IMR-90 (cell line): Measurements from ENCODE around the gene MAOB. TPM values are rescaled to one million over a fixed set of nuclear protein-coding genes. Genes with fewer than 3 reads are reported as not detected.

Source experiments
- ATAC-seq: fragments of 200-7000 bp; cut with Tn5 transposase; 2 replicates; pipeline ENCODE4 v1.9.1; 2020; ENCODE audit warnings: low read depth, mild to moderate bottlenecking, moderate library complexity
- BruUV-seq: library from RNA; stranded (reverse); fragments of 400-500 nt; replicated peaks from 2 replicates; lab custom pipeline; 2021; lab: Mats Ljungman, UMichigan
- CTCF ChIA-PET: fragments of 300-600 bp; formaldehyde crosslinking; extraction: SDS; loops from one replicate; lab custom pipeline; 2021; ENCODE audit warnings: antibody characterized with exemption; lab: Yijun Ruan, JAX
- POLR2A ChIA-PET: fragments of 300-600 bp; sonication (Branson Sonifier 250); formaldehyde crosslinking; loops from one replicate; lab custom pipeline; 2022; ENCODE audit warnings: antibody characterized with exemption; ENCODE audit not compliant: unreplicated experiment; lab: Charles Lee
- DNase-seq: peaks from one replicate; pipeline ENCODE4 v3.0.0; 2013
- H2AFZ ChIP-seq: replicated peaks from 2 replicates; pipeline ENCODE3; 2013; ENCODE audit warnings: low read length, mild to moderate bottlenecking; ENCODE audit not compliant: poor library complexity
- H2AK5ac ChIP-seq: 2 replicates; pipeline ENCODE4 v1.6.1; 2013; ENCODE audit warnings: low read depth, low read length, inconsistent platforms
- H2AK9ac ChIP-seq: replicated peaks from 2 replicates; pipeline ENCODE3; 2013; ENCODE audit warnings: mild to moderate bottlenecking, low read depth, low read length, moderate library complexity; ENCODE audit not compliant: poor library complexity
- H2BK120ac ChIP-seq: 2 replicates; pipeline ENCODE4 v1.6.1; 2013; ENCODE audit warnings: low read depth, low read length, inconsistent platforms
- H2BK15ac ChIP-seq: 3 replicates; pipeline ENCODE4 v1.6.1; 2013; ENCODE audit warnings: low read depth, low read length, inconsistent platforms
- H2BK20ac ChIP-seq: 2 replicates; pipeline ENCODE4 v1.6.1; 2013; ENCODE audit warnings: low read depth, mild to moderate bottlenecking, inconsistent platforms, low read length, moderate library complexity
- H2BK5ac ChIP-seq: 2 replicates; pipeline ENCODE4 v1.6.1; 2013; ENCODE audit warnings: mild to moderate bottlenecking, low read depth, low read length, inconsistent platforms; ENCODE audit not compliant: poor library complexity, severe bottlenecking
- H3K14ac ChIP-seq: replicated peaks from 2 replicates; pipeline ENCODE4 v1.6.1; 2013; ENCODE audit warnings: low read depth, low read length, inconsistent platforms
- H3K18ac ChIP-seq: 2 replicates; pipeline ENCODE4 v1.6.1; 2013; ENCODE audit warnings: low read depth, low read length, control low read depth
- H3K23ac ChIP-seq: 2 replicates; pipeline ENCODE4 v1.6.1; 2013; ENCODE audit warnings: low read depth, low read length, inconsistent platforms
- H3K27ac ChIP-seq: 2 replicates; pipeline ENCODE4 v1.5.1; 2013; ENCODE audit warnings: mild to moderate bottlenecking, control low read depth, low read length; ENCODE audit not compliant: insufficient read depth
- H3K27me3 ChIP-seq: 2 replicates; pipeline ENCODE4 v1.6.1; 2013; ENCODE audit warnings: low read length; ENCODE audit not compliant: control insufficient read depth, insufficient read depth
- H3K36me3 ChIP-seq: 2 replicates; pipeline ENCODE4 v1.6.1; 2013; ENCODE audit warnings: low read length, mixed read lengths; ENCODE audit not compliant: control insufficient read depth, insufficient read depth
- H3K4ac ChIP-seq: 2 replicates; pipeline ENCODE4 v1.6.1; 2013; ENCODE audit warnings: low read depth, low read length, inconsistent platforms
- H3K4me1 ChIP-seq: 2 replicates; pipeline ENCODE4 v1.6.1; 2013; ENCODE audit warnings: low read length, mixed read lengths; ENCODE audit not compliant: control insufficient read depth, insufficient read depth
- H3K4me2 ChIP-seq: 2 replicates; pipeline ENCODE4 v1.6.1; 2013; ENCODE audit warnings: low read depth, mild to moderate bottlenecking, control low read depth, low read length, moderate library complexity
- H3K4me3 ChIP-seq: 2 replicates; pipeline ENCODE4 v1.5.1; 2013; ENCODE audit warnings: low read depth, mild to moderate bottlenecking, control low read depth, low read length, moderate library complexity; ENCODE audit not compliant: insufficient read depth
- H3K56ac ChIP-seq: 2 replicates; pipeline ENCODE4 v1.6.1; 2013; ENCODE audit warnings: low read length, inconsistent platforms; ENCODE audit not compliant: insufficient read depth; ENCODE audit errors: extremely low read depth
- H3K79me1 ChIP-seq, 2 experiments: 2 replicates each; pipeline ENCODE4 v1.6.1; 2013; ENCODE audit warnings: low read length in 2 of 2, inconsistent platforms in 1 of 2, low read depth in 1 of 2
- H3K9ac ChIP-seq: 2 replicates; pipeline ENCODE4 v1.6.1; 2013; ENCODE audit warnings: low read depth, low read length, control low read depth
- H3K9me1 ChIP-seq: 2 replicates; pipeline ENCODE4 v1.6.1; 2013; ENCODE audit warnings: low read length, inconsistent platforms; ENCODE audit not compliant: insufficient read depth
- H3K9me3 ChIP-seq: 2 replicates; pipeline ENCODE4 v1.6.1; 2013; ENCODE audit warnings: low read length; ENCODE audit not compliant: control insufficient read depth, insufficient read depth
- H4K20me1 ChIP-seq: 2 replicates; pipeline ENCODE4 v1.6.1; 2013; ENCODE audit warnings: low read length, inconsistent platforms; ENCODE audit not compliant: insufficient read depth
- H4K5ac ChIP-seq: 2 replicates; pipeline ENCODE4 v1.6.1; 2013; ENCODE audit warnings: mild to moderate bottlenecking, low read depth, low read length, control low read depth
- H4K8ac ChIP-seq, 2 experiments: 2 replicates each; pipeline ENCODE4 v1.6.1; 2013; ENCODE audit warnings: low read depth in 2 of 2, low read length in 2 of 2, control low read depth in 1 of 2, inconsistent platforms in 1 of 2
- H4K91ac ChIP-seq: 2 replicates; pipeline ENCODE4 v1.6.1; 2013; ENCODE audit warnings: low read depth, low read length, inconsistent platforms; ENCODE audit not compliant: insufficient read depth
- BHLHE40 ChIP-seq: fragments of 150-350 bp; IDR thresholded peaks from 2 replicates; pipeline ENCODE4 v1.6.1; 2016; ENCODE audit warnings: mild to moderate bottlenecking, low read depth, low read length
- CEBPB ChIP-seq: IDR thresholded peaks from 2 replicates; pipeline ENCODE4 v1.6.1; 2012; ENCODE audit warnings: low read depth, low read length, improper control_type of control experiment
- CHD1 ChIP-seq: IDR thresholded peaks from 2 replicates; pipeline ENCODE4 v1.6.1; 2012; ENCODE audit warnings: low read depth, low read length, improper control_type of control experiment
- FOS ChIP-seq: fragments of 150-350 bp; IDR thresholded peaks from 2 replicates; pipeline ENCODE4 v1.6.1; 2016; ENCODE audit warnings: low read depth, low read length
- MAFK ChIP-seq: IDR thresholded peaks from 2 replicates; pipeline ENCODE4 v1.6.1; 2012; ENCODE audit warnings: low read depth, low read length, improper control_type of control experiment
- MXI1 ChIP-seq: IDR thresholded peaks from 2 replicates; pipeline ENCODE4 v1.6.1; 2012; ENCODE audit warnings: low read depth, mild to moderate bottlenecking, low read length, moderate library complexity, borderline replicate concordance
- NFE2L2 ChIP-seq: fragments of 150-350 bp; IDR thresholded peaks from 2 replicates; pipeline ENCODE4 v1.6.1; 2016; ENCODE audit warnings: low read depth, mild to moderate bottlenecking, low read length
- POLR2A ChIP-seq: IDR thresholded peaks from 2 replicates; pipeline ENCODE4 v1.6.1; 2012; ENCODE audit warnings: mild to moderate bottlenecking, low read depth, low read length
- RAD21 ChIP-seq: IDR thresholded peaks from 2 replicates; pipeline ENCODE4 v1.6.1; 2012; ENCODE audit warnings: low read length, improper control_type of control experiment
- SMC3 ChIP-seq: fragments of 150-350 bp; IDR thresholded peaks from 2 replicates; pipeline ENCODE4 v1.6.1; 2016; ENCODE audit warnings: low read depth, mild to moderate bottlenecking, antibody characterized with exemption, low read length, moderate library complexity
- WGBS, 2 experiments: methylation state at CpG; one replicate each; pipeline versions ENCODE4 v1.1.5 to v1.1.7; 2013; ENCODE audit warnings: missing lambda C conversion rate in 2 of 2; ENCODE audit not compliant: insufficient read length in 1 of 2; ENCODE audit errors: extremely low coverage in 2 of 2; 5-methylcytosine and 5-hydroxymethylcytosine counted together
- dilution Hi-C: fragments of 300-500 bp; cut with HindIII; formaldehyde crosslinking; loops from one replicate; pipeline ENCODE4 v1.14.3; 2018; ENCODE audit warnings: low sequenced_read_pairs; ENCODE audit not compliant: unreplicated experiment
- in situ Hi-C: fragments of 300-500 bp; cut with MboI; formaldehyde crosslinking; loops from 3 replicates; pipeline ENCODE4 v1.14.3; 2019; ENCODE audit warnings: low sequenced_read_pairs, inconsistent platforms, mixed read lengths
- intact Hi-C: fragments of 100-400 bp; cut with micrococcal nuclease; formaldehyde crosslinking; loops from 2 replicates; pipeline ENCODE4 v1.10.0; 2022
- polyA plus RNA-seq, 3 experiments: library from polyadenylated mRNA; depleted of rRNA; stranded (reverse); fragments of >200 nt; gene quantifications; 2 replicates each; pipeline ENCODE4 v1.2.3, GENCODE V29; 2012; ENCODE audit warnings: low replicate concordance in 1 of 3
- total RNA-seq: library from RNA; depleted of rRNA; stranded (reverse); fragments of >200 nt; gene quantifications from 2 replicates; pipeline ENCODE4 v1.2.3, GENCODE V29; 2012
- TF ChIP-seq, protein P1 (sequence below): conservative IDR thresholded peaks from 2 replicates; pipeline ENCODE4 v1.5.1; 2012; ENCODE audit warnings: mild to moderate bottlenecking, low read depth, low read length, improper control_type of control experiment

MAOB gene
- total and polyA plus RNA-seq, 2 of the 4 experiments (the other 2 are of a cell fraction): 0.36 to 0.46 TPM

GRCh38 chrX:43717161-43717560 is 165.1 kb downstream of the MAOB start:
- no peak overlapping the region for H2AFZ ChIP-seq
- H3K18ac ChIP-seq: no peak overlapping the region
- no peak overlapping the region for H4K8ac ChIP-seq
- WGBS, 2 experiments: no CpG with 5 or more reads among the region's 1 CpG
- H3K9me1 ChIP-seq: no peaks in the 10 kb centered on the region
- H3K27ac ChIP-seq: no peak overlapping the region
- BruUV-seq: no TSS peak
- no peak overlapping the region for H3K4ac ChIP-seq
- dilution Hi-C loops (no loop called here), intact Hi-C loops (no loop called here), in situ Hi-C loops (no loop called here)
- H3K79me1 ChIP-seq: no peaks in the 10 kb centered on the region
- H4K5ac ChIP-seq: no peak overlapping the region
- no peaks in the 10 kb centered on the region for H3K27me3 ChIP-seq
- H2BK120ac ChIP-seq: no peak overlapping the region
- H3K23ac ChIP-seq: no peak overlapping the region
- DNase-seq (no peak), ATAC-seq (no peak)
- no peaks in the 10 kb centered on the region for H3K4me1 ChIP-seq
- H3K9me3 ChIP-seq: peaks cover 7% of the 10 kb centered on the region; the same call in 1 of the 2 replicates
- CTCF ChIA-PET: no interaction called here
- H2BK15ac ChIP-seq: no peak overlapping the region
- no peak overlapping the region for H2BK5ac ChIP-seq
- no peak overlapping the region for H3K14ac ChIP-seq
- POLR2A ChIA-PET: no interaction called here
- no peak overlapping the region for H2BK20ac ChIP-seq
- H3K4me3 ChIP-seq: no peak overlapping the region
- H4K91ac ChIP-seq: no peak overlapping the region
- H2AK9ac ChIP-seq: no peak overlapping the region
- H3K36me3 ChIP-seq: no peaks in the 10 kb centered on the region
- H3K56ac ChIP-seq: no peak overlapping the region
- H2AK5ac ChIP-seq: no peak overlapping the region
- H4K20me1 ChIP-seq: no peaks in the 10 kb centered on the region
- no peak overlapping the region for H3K9ac ChIP-seq
- TF ChIP-seq, protein P1, sequence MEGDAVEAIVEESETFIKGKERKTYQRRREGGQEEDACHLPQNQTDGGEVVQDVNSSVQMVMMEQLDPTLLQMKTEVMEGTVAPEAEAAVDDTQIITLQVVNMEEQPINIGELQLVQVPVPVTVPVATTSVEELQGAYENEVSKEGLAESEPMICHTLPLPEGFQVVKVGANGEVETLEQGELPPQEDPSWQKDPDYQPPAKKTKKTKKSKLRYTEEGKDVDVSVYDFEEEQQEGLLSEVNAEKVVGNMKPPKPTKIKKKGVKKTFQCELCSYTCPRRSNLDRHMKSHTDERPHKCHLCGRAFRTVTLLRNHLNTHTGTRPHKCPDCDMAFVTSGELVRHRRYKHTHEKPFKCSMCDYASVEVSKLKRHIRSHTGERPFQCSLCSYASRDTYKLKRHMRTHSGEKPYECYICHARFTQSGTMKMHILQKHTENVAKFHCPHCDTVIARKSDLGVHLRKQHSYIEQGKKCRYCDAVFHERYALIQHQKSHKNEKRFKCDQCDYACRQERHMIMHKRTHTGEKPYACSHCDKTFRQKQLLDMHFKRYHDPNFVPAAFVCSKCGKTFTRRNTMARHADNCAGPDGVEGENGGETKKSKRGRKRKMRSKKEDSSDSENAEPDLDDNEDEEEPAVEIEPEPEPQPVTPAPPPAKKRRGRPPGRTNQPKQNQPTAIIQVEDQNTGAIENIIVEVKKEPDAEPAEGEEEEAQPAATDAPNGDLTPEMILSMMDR: no peak
- TF ChIP-seq MXI1: no peak
- no peak for TF ChIP-seq CHD1
- TF ChIP-seq CEBPB: no peak
- TF ChIP-seq SMC3: no peak
- no peak for TF ChIP-seq FOS
- TF ChIP-seq POLR2A: no peak
- TF ChIP-seq RAD21: no peak
- no peak for TF ChIP-seq MAFK
- TF ChIP-seq NFE2L2: no peak
- no peak for TF ChIP-seq BHLHE40
- H3K4me2 ChIP-seq: no peak overlapping the region
